ENCODE results near the gene WNT8B.

DNA sequence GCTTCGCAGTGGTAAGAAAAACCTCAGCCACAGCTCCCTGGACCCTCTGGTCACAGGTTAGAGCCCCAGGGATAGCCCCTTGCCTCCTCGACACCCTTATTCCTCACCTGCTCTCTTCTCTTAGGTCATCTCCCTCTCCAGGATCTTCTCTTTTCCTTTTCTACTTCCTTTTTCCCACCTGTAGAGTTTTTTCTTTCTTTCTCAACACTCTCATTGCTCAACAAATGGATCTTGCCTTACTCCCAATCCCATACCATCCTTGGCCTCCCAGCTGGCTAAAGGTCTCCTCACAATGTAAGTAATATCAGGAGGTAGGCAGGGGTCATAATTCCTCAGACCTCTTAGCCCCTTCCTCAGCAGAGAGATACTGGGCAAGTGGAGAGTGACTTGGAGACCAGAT is 17.2 kb downstream of the WNT8B start:
- TF ChIP-seq CTCF (conservative IDR thresholded peaks at IDR 0.05 in 1 of 2, IDR thresholded peaks at IDR 0.05 in 1 of 2; ENCODE audit: extremely low read depth in 1 of 2, insufficient read depth in 1 of 2, low read depth in 1 of 2, low read length in 2 of 2) (no peak), EZH2 (IDR thresholded peaks at IDR 0.05; ENCODE audit: borderline replicate concordance, low read length) (no peak)

Data from mammary epithelial cell (primary cell).